Vagina (tissue), 2 donors: Measurements from ENCODE around the gene DNMT1. TPM values are rescaled to one million over a fixed set of nuclear protein-coding genes. Genes with fewer than 3 reads are reported as not detected.

ENCODE experiments used
- DNase-seq, 2 donors: peaks; one replicate each; pipeline ENCODE4 v3.0.0-alpha.2; 2017; ENCODE audit errors: extremely low spot score in 2 of 2
- H3K27ac ChIP-seq: fragments of 200-600 bp; sonication (generic); one replicate; pipeline ENCODE4 v1.5.1; 2019
- H3K27me3 ChIP-seq: fragments of 200-600 bp; sonication (generic); one replicate; pipeline ENCODE4 v1.5.1; 2019
- H3K36me3 ChIP-seq, 2 donors: fragments of 200-600 bp; sonication (generic); one replicate each; pipeline ENCODE4 v1.5.1; 2017 to 2019
- H3K4me1 ChIP-seq: fragments of 200-600 bp; sonication (generic); one replicate; pipeline ENCODE4 v1.5.1; 2019
- H3K4me3 ChIP-seq, 2 donors: fragments of 200-600 bp; sonication (generic); 1 replicate in 1 of 2; 2 replicates in 1 of 2; pipeline ENCODE4 v1.5.1; 2016 to 2019
- H3K9me3 ChIP-seq: fragments of 200-600 bp; sonication (generic); one replicate; pipeline ENCODE4 v1.5.1; 2019
- CTCF ChIP-seq, 3 experiments: fragments of 450-650 bp in 2 of 3; fragments of 200-600 bp in 1 of 3; sonication (generic) in 1 of 3; IDR thresholded peaks; one replicate each; pipeline ENCODE4 v1.5.1; 2017 to 2019; ENCODE audit warnings: antibody characterized with exemption in 3 of 3, mild to moderate bottlenecking in 2 of 3, moderate library complexity in 2 of 3
- POLR2A ChIP-seq, 2 donors: fragments of 450-650 bp; IDR thresholded peaks; one replicate each; pipeline ENCODE4 v1.6.1; 2017; ENCODE audit warnings: antibody characterized with exemption in 2 of 2, mild to moderate bottlenecking in 2 of 2, moderate library complexity in 2 of 2
- POLR2AphosphoS5 ChIP-seq, 2 donors: sonication (generic); formaldehyde crosslinking; IDR thresholded peaks; one replicate each; pipeline ENCODE4 v1.9.0; 2017; ENCODE audit warnings: antibody characterized with exemption in 2 of 2, mild to moderate bottlenecking in 2 of 2, low read depth in 1 of 2; ENCODE audit not compliant: insufficient read depth in 1 of 2
- intact Hi-C: fragments of 100-400 bp; cut with DNase I; formaldehyde crosslinking; loops from one replicate; pipeline ENCODE4 v1.15.1; 2023
- total RNA-seq: library from RNA; depleted of rRNA; stranded (reverse); fragments of >200 nt; gene quantifications from one replicate; pipeline ENCODE4 v1.2.3, GENCODE V29; 2016

Gene DNMT1
- total RNA-seq, 1 donor from 2014 or later, result 36.8 TPM

- Histone ChIP-seq H3K4me1 (peaks cover 8% of the 10 kb centered on the region), H3K9me3 (no peaks in the 10 kb centered on the region), H3K36me3 (peaks cover 0 to 14% of the 10 kb centered on the region in 2 donors), H3K4me3 (no peak overlapping the region), H3K27ac (no peak overlapping the region), H3K27me3 (no peaks in the 10 kb centered on the region)
- no peak for TF ChIP-seq CTCF (IDR thresholded peaks at IDR 0.05)
- TF ChIP-seq POLR2A (IDR thresholded peaks at IDR 0.05), result no peak
- TF ChIP-seq POLR2AphosphoS5 (IDR thresholded peaks at IDR 0.05; ENCODE audit: insufficient read depth in 1 of 2, low read depth in 1 of 2), result peak in 1 of 2 donors; percentile 26
- intact Hi-C loops, result no loop called here
- DNase-seq, result no peak
Observed at GRCh38 chr19:10093295-10094186, 101.2 kb downstream of the DNMT1 start.

GRCh38 chr19:10092648-10093294, 102.0 kb downstream of the DNMT1 start:
- no peaks in the 10 kb centered on the region for H3K9me3 ChIP-seq
- DNase-seq, result no peak
- H3K4me3 ChIP-seq, result no peak overlapping the region
- H3K4me1 ChIP-seq, result peaks cover 8% of the 10 kb centered on the region
- intact Hi-C loops, result no loop called here
- H3K27me3 ChIP-seq, result no peaks in the 10 kb centered on the region
- no peak overlapping the region for H3K27ac ChIP-seq
- peaks cover 0 to 14% of the 10 kb centered on the region in 2 donors for H3K36me3 ChIP-seq
- TF ChIP-seq POLR2A (IDR thresholded peaks at IDR 0.05), result no peak
- TF ChIP-seq CTCF (IDR thresholded peaks at IDR 0.05), result no peak

GRCh38 chr19:10091895-10092641, 102.7 kb downstream of the DNMT1 start:
- Histone ChIP-seq H3K36me3 (peaks cover 0 to 14% of the 10 kb centered on the region in 2 donors), H3K9me3 (no peaks in the 10 kb centered on the region), H3K4me3 (no peak overlapping the region), H3K27ac (no peak overlapping the region), H3K4me1 (peaks cover 11% of the 10 kb centered on the region), H3K27me3 (no peaks in the 10 kb centered on the region)
- intact Hi-C loops, result no loop called here
- TF ChIP-seq CTCF (IDR thresholded peaks at IDR 0.05), result no peak
- no peak for TF ChIP-seq POLR2A (IDR thresholded peaks at IDR 0.05)
- no peak for TF ChIP-seq POLR2AphosphoS5 (IDR thresholded peaks at IDR 0.05; ENCODE audit: insufficient read depth in 1 of 2, low read depth in 1 of 2)
- no peak for DNase-seq

GRCh38 chr19:10091370-10091687, 103.4 kb downstream of the DNMT1 start:
- no peak for DNase-seq
- Histone ChIP-seq H3K4me3 (no peak overlapping the region), H3K27me3 (no peaks in the 10 kb centered on the region), H3K36me3 (peaks cover 0 to 14% of the 10 kb centered on the region in 2 donors), H3K9me3 (no peaks in the 10 kb centered on the region), H3K27ac (no peak overlapping the region), H3K4me1 (peaks cover 11% of the 10 kb centered on the region)
- intact Hi-C loops, result no loop called here
- TF ChIP-seq POLR2AphosphoS5 (IDR thresholded peaks at IDR 0.05; ENCODE audit: insufficient read depth in 1 of 2, low read depth in 1 of 2), result no peak
- no peak for TF ChIP-seq POLR2A (IDR thresholded peaks at IDR 0.05)
- TF ChIP-seq CTCF (IDR thresholded peaks at IDR 0.05), result no peak
